K562 (cell line): ENCODE results near the gene PEX19. TPM values are rescaled to one million over a fixed set of nuclear protein-coding genes. Genes with fewer than 3 reads are reported as not detected.

Source experiments
- DNMT1 ChIP-seq: fragments of 450-650 bp; IDR thresholded peaks from 2 replicates; pipeline ENCODE4 v1.6.1; 2016; ENCODE audit warnings: antibody characterized with exemption, mild to moderate bottlenecking
- ESRRB ChIP-seq: fragments of 250-450 bp; sonication (Bioruptor Pico); IDR thresholded peaks from 2 replicates; pipeline ENCODE4 v1.5.0; 2020; ENCODE audit warnings: mild to moderate bottlenecking, moderate library complexity, borderline replicate concordance
- GTF2F1 ChIP-seq: IDR thresholded peaks from 2 replicates; pipeline ENCODE4 v1.6.1; 2011; ENCODE audit warnings: low read depth, low read length, improper control_type of control experiment
- HOXB6 ChIP-seq: fragments of 250-450 bp; sonication (Bioruptor Pico); IDR thresholded peaks from 2 replicates; pipeline ENCODE4 v1.5.1; 2022; ENCODE audit warnings: mild to moderate bottlenecking, borderline replicate concordance
- ILK ChIP-seq: fragments of 450-650 bp; IDR thresholded peaks from 2 replicates; pipeline ENCODE4 v1.6.1; 2016; ENCODE audit warnings: missing genetic modification characterization, low read depth, mild to moderate bottlenecking, missing compliant biosample characterization, moderate library complexity, borderline replicate concordance
- MCM2 ChIP-seq: fragments of 450-650 bp; IDR thresholded peaks from 2 replicates; pipeline ENCODE4 v1.6.1; 2017; ENCODE audit warnings: low read depth, mild to moderate bottlenecking
- PURB ChIP-seq: sonication (generic); formaldehyde crosslinking; IDR thresholded peaks from 2 replicates; pipeline ENCODE4 v1.9.0; 2021; ENCODE audit warnings: low read depth, mild to moderate bottlenecking, missing genetic modification reagents
- RAD21 ChIP-seq, 2 experiments: fragments of 250-450 bp in 1 of 2; fragments of 450-650 bp in 1 of 2; sonication (Bioruptor Pico) in 1 of 2; formaldehyde crosslinking in 1 of 2; IDR thresholded peaks in 1 of 2; conservative IDR thresholded peaks in 1 of 2; 2 replicates each; pipeline versions ENCODE4 v1.4.0 to v1.8.0; 2020 to 2022; ENCODE audit warnings: mild to moderate bottlenecking in 2 of 2, moderate library complexity in 1 of 2
- SMARCA4 ChIP-seq: fragments of 450-650 bp; IDR thresholded peaks from 2 replicates; pipeline ENCODE4 v1.6.1; 2016
- TAL1 ChIP-seq: fragments of 450-650 bp; IDR thresholded peaks from 2 replicates; pipeline ENCODE4 v1.6.1; 2016; ENCODE audit warnings: mild to moderate bottlenecking
- ZNF134 ChIP-seq: fragments of 250-450 bp; sonication (Bioruptor Pico); conservative IDR thresholded peaks from 2 replicates; pipeline ENCODE4 v1.4.0; 2020
- ZNF140 ChIP-seq: fragments of 250-450 bp; sonication (Bioruptor Pico); IDR thresholded peaks from 2 replicates; pipeline ENCODE4 v1.8.0; 2021; ENCODE audit warnings: moderate library complexity, mild to moderate bottlenecking, inconsistent platforms
- ZNF77 ChIP-seq: fragments of 250-450 bp; sonication (Bioruptor Pico); IDR thresholded peaks from 2 replicates; pipeline ENCODE4 v1.5.0; 2020
- polyA plus RNA-seq, 8 experiments: library from polyadenylated mRNA; depleted of rRNA in 4 of 8; stranded (reverse) in 5 of 8; unstranded in 3 of 8; fragments of >200 nt; fragmentation: Nextera tagmentation in 2 of 8; fragmentation: Illumina TruSeq in 1 of 8; extraction: Ambion mirVana in 2 of 8; extraction: Trizol in 1 of 8; gene quantifications; 2 replicates each; pipeline versions ENCODE4 v1.2.1 to v1.2.3, GENCODE V29; 2011 to 2014; ENCODE audit warnings: inconsistent platforms in 1 of 8, missing spikeins in 1 of 8
- total RNA-seq, 7 experiments: library from RNA; depleted of rRNA in 6 of 7; stranded (reverse); fragments of >200 nt in 6 of 7; fragmentation: Illumina TruSeq in 2 of 7; extraction: Trizol in 2 of 7; gene quantifications; 2 replicates each; pipeline versions ENCODE4 v1.2.1 to v1.2.3, GENCODE V29; 2011 to 2021; ENCODE audit warnings: low replicate concordance in 1 of 7
- TF ChIP-seq, protein P1 (sequence below): fragments of 250-450 bp; sonication (Bioruptor Pico); IDR thresholded peaks from 2 replicates; pipeline ENCODE4 v1.8.0; 2021; ENCODE audit warnings: mild to moderate bottlenecking, moderate library complexity
- TF ChIP-seq, protein P2 (sequence below): sonication (generic); formaldehyde crosslinking; IDR thresholded peaks from 2 replicates; pipeline ENCODE4 v1.9.0; 2022; ENCODE audit warnings: mild to moderate bottlenecking, missing genetic modification reagents

Gene PEX19
- total and polyA plus RNA-seq, 9 of the 15 experiments (the other 6 are each of a cell fraction or from before 2014, with no cell fraction given), result 32.5 to 103 (median 59.8) TPM

DNA sequence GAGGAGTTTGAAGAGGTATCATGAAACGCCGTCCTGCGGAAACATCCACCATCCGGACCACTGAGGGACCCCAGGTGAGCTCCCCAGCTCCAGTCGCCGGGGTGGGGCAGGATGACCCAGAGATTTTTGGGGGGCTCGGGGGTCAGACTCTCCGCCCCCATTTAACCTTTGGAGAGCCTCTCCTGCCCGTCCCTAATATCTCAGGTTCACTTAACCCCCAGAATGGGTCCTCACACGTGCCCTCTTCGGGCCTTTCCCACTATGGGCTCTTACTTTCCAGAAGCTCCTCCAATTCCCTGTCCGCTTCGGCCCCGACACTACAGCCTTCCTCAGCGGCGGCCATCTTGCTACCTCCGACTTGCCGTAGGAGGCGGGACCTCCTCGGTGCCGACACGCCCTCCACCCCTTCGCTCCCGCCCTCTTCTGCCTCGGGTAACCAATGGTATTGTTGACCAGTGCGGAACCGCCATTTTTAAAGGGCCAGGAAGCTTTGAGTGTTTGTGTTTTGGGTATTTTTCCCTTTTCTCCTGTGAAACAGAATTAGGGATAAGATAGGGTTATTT, at the start of gene PEX19 (continued):
- TF ChIP-seq, protein P1, sequence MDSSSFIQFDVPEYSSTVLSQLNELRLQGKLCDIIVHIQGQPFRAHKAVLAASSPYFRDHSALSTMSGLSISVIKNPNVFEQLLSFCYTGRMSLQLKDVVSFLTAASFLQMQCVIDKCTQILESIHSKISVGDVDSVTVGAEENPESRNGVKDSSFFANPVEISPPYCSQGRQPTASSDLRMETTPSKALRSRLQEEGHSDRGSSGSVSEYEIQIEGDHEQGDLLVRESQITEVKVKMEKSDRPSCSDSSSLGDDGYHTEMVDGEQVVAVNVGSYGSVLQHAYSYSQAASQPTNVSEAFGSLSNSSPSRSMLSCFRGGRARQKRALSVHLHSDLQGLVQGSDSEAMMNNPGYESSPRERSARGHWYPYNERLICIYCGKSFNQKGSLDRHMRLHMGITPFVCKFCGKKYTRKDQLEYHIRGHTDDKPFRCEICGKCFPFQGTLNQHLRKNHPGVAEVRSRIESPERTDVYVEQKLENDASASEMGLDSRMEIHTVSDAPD (CRISPR knock-in tag), result no peak
- TF ChIP-seq DNMT1 (no peak), ZNF77 (CRISPR knock-in tag) (no peak), ZNF134 (CRISPR knock-in tag) (no peak), SMARCA4 (no peak), ESRRB (CRISPR knock-in tag) (no peak), RAD21 (CRISPR knock-in tag; conservative IDR thresholded peaks at IDR 0.05 in 1 of 2, IDR thresholded peaks at IDR 0.05 in 1 of 2) (no peak), GTF2F1 (no peak), TAL1 (no peak), PURB (CRISPR knock-in tag) (no peak), ILK (tag) (no peak), HOXB6 (CRISPR knock-in tag) (no peak), ZNF140 (CRISPR knock-in tag) (no peak), MCM2 (no peak)
- TF ChIP-seq, protein P2, sequence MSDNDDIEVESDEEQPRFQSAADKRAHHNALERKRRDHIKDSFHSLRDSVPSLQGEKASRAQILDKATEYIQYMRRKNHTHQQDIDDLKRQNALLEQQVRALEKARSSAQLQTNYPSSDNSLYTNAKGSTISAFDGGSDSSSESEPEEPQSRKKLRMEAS (CRISPR knock-in tag), result peak; percentile 55; the same call in 1 of the 2 replicates
- TF ChIP-seq, all 486 proteins: peak for 74
